ENCODE measurements around the gene TMTC4. TPM values are rescaled to one million over a fixed set of nuclear protein-coding genes. Genes with fewer than 3 reads are reported as not detected.

TMTC4 gene
- total and polyA plus RNA-seq, 10 of the 15 experiments (the other 5 are each of a cell fraction or from before 2014, with no cell fraction given): 3.3 to 24.6 (median 14.5) TPM

GRCh38 chr13:100707818-100708740 lies 33.5 kb upstream of the TMTC4 start:
- ChIA-PET CTCF (interaction anchor here (1.0 kb wide), 1 partner anchor 391 kb away, joined by 4 read pairs; no protein-coding TSS in a partner anchor), RAD21 (ENCODE audit: unreplicated experiment) (no interaction called here), POLR2A (no interaction called here), SMC1A (ENCODE audit: uncharacterized antibody, unreplicated experiment) (no interaction called here)
- Histone ChIP-seq H3K27ac (ENCODE audit: control insufficient read depth, insufficient read depth) (no peak overlapping the region), H2AFZ (ENCODE audit: control insufficient read depth, low read depth, low read length) (no peak overlapping the region), H3K4me1 (ENCODE audit: control insufficient read depth, insufficient read depth, low read length) (no peaks in the 10 kb centered on the region), H3K79me2 (ENCODE audit: control insufficient read depth, insufficient read depth, low read length) (no peaks in the 10 kb centered on the region), H3K9me3 (replicated peaks; ENCODE audit: control insufficient read depth, insufficient read depth, low read length) (no peaks in the 10 kb centered on the region), H3K4me2 (ENCODE audit: control insufficient read depth, insufficient read depth) (no peak overlapping the region), H3K9ac (ENCODE audit: control insufficient read depth, insufficient read depth, low read length) (no peak overlapping the region), H3K36me3 (ENCODE audit: control insufficient read depth in 2 of 2, insufficient read depth in 2 of 2, low read length in 1 of 2) (no peaks in the 10 kb centered on the region), H4K20me1 (ENCODE audit: control insufficient read depth, insufficient read depth) (no peaks in the 10 kb centered on the region), H3K27me3 (replicated peaks in 1 of 2; ENCODE audit: control insufficient read depth in 2 of 2, insufficient read depth in 2 of 2, low read length in 1 of 2) (no peaks in the 10 kb centered on the region), H3K4me3 (no peak overlapping the region)
- FAIRE-seq (no peak), DNase-seq (ENCODE audit: low read depth, low spot score) (no peak), ATAC-seq (no peak)
- in situ Hi-C loops (cut with MboI) (no loop called here), intact Hi-C loops (cut with micrococcal nuclease; ENCODE audit: unreplicated experiment) (no loop called here)
- no TSS peak for BruUV-seq (replicated peaks)
- 39% methylated on average over 11 of the region's 12 CpGs for WGBS (ENCODE audit: insufficient coverage, insufficient replicate concordance, low lambda C conversion rate, missing lambda C conversion rate)
- no peak for TF ChIP-seq TCF12 (IDR thresholded peaks at IDR 0.05; ENCODE audit: low read depth, low read length)
- TF ChIP-seq REST (IDR thresholded peaks at IDR 0.05; ENCODE audit: low read depth, low read length): no peak
- TF ChIP-seq, protein P1, sequence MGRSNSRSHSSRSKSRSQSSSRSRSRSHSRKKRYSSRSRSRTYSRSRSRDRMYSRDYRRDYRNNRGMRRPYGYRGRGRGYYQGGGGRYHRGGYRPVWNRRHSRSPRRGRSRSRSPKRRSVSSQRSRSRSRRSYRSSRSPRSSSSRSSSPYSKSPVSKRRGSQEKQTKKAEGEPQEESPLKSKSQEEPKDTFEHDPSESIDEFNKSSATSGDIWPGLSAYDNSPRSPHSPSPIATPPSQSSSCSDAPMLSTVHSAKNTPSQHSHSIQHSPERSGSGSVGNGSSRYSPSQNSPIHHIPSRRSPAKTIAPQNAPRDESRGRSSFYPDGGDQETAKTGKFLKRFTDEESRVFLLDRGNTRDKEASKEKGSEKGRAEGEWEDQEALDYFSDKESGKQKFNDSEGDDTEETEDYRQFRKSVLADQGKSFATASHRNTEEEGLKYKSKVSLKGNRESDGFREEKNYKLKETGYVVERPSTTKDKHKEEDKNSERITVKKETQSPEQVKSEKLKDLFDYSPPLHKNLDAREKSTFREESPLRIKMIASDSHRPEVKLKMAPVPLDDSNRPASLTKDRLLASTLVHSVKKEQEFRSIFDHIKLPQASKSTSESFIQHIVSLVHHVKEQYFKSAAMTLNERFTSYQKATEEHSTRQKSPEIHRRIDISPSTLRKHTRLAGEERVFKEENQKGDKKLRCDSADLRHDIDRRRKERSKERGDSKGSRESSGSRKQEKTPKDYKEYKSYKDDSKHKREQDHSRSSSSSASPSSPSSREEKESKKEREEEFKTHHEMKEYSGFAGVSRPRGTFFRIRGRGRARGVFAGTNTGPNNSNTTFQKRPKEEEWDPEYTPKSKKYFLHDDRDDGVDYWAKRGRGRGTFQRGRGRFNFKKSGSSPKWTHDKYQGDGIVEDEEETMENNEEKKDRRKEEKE (IDR thresholded peaks at IDR 0.05): no peak
- no peak for TF ChIP-seq SIN3A (IDR thresholded peaks at IDR 0.05; ENCODE audit: low read depth, low read length)
- TF ChIP-seq HDGF (IDR thresholded peaks at IDR 0.05): no peak
- no peak for TF ChIP-seq BCL3 (IDR thresholded peaks at IDR 0.05; ENCODE audit: borderline replicate concordance, insufficient read depth, low read depth, low read length, poor library complexity, severe bottlenecking)
- TF ChIP-seq IRF4 (IDR thresholded peaks at IDR 0.05; ENCODE audit: low read depth, low read length): no peak
- TF ChIP-seq ZNF687 (IDR thresholded peaks at IDR 0.05): no peak
